Measurements from ENCODE around the gene MAD1L1.

The MAD1L1 gene

DNA sequence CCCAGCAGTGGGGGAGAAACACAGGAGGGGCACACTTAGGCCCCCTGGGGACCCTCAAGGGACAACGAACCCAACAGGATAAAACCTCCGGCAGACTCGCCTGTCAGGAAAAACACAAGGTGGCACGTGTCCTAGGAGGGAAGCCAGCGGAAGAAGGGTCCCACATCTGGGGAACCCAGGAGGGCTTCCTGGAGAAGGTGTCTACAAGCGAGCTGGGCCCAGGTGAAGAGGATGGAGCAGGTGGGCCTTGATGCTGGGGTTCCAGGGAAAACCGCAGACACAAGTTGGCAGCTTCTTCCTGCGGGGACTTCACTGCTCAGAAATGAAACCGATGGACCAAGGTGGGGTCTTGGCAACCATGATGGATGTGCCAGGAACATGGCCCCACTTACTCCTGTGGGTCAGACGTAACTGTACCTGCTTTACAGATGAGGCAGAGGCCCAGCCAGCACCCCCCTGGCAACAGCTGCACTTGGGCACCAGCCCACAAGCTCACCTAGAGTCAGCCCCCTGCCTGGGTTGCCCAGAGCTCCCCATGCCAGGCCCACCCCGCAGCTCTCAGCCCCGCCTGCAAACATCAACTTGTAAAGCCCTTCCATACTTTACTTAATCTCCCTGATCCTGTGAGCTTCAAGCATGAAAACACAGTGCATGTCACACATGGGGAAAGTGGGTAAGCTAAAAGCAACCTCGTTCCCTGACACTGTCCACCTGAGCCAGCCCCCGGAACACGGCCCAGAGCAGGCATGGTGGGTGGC, 337.7 kb downstream of the MAD1L1 start:
- H3K36me3 ChIP-seq: peaks cover 20% of the 10 kb centered on the region
- H3K9me3 ChIP-seq: no peaks in the 10 kb centered on the region
- no peaks in the 10 kb centered on the region for H3K27me3 ChIP-seq
- no peak overlapping the region for H3K27ac ChIP-seq
- no peak overlapping the region for H3K4me3 ChIP-seq (ENCODE audit: low read depth in 1 of 2, low read length in 1 of 2)
- TF ChIP-seq, protein P1, sequence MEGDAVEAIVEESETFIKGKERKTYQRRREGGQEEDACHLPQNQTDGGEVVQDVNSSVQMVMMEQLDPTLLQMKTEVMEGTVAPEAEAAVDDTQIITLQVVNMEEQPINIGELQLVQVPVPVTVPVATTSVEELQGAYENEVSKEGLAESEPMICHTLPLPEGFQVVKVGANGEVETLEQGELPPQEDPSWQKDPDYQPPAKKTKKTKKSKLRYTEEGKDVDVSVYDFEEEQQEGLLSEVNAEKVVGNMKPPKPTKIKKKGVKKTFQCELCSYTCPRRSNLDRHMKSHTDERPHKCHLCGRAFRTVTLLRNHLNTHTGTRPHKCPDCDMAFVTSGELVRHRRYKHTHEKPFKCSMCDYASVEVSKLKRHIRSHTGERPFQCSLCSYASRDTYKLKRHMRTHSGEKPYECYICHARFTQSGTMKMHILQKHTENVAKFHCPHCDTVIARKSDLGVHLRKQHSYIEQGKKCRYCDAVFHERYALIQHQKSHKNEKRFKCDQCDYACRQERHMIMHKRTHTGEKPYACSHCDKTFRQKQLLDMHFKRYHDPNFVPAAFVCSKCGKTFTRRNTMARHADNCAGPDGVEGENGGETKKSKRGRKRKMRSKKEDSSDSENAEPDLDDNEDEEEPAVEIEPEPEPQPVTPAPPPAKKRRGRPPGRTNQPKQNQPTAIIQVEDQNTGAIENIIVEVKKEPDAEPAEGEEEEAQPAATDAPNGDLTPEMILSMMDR (IDR thresholded peaks at IDR 0.05): no peak
- H3K4me1 ChIP-seq (ENCODE audit: control insufficient read depth in 1 of 2, insufficient read depth in 1 of 2, low read depth in 1 of 2, low read length in 1 of 2): no peaks in the 10 kb centered on the region

DNA sequence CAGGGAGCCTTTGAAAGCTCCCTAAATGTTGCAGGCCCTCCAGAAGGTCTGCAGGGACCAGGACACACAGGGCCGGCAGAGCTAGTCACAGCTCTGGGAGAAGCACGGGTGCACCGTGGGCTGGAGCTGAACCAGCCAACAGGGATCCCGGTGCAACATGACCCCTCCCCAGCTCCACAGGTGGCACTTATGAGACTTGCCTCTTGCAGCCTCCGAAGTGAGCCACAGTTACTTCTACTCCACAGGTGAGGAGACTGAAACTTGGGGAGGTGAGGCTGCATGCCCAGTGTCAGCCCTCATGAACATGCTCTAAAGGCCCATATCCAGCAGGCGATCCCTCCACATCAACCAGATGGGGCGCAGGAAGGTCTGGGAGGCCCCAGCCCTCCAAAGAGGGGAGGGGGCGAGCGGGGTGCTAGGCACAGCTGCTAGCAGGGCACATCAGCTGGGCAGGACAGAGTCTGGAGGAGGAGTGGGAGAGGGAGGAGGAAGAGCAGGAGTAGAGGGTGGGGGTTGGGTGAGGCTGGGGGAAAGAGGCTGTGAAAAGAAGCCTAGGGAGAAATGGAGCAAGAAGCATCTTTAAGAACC, 338.3 kb downstream of the MAD1L1 start:
- Histone ChIP-seq H3K27me3 (no peaks in the 10 kb centered on the region), H3K4me1 (ENCODE audit: control insufficient read depth in 1 of 2, insufficient read depth in 1 of 2, low read depth in 1 of 2, low read length in 1 of 2) (no peaks in the 10 kb centered on the region), H3K36me3 (peaks cover 20% of the 10 kb centered on the region), H3K9me3 (no peaks in the 10 kb centered on the region), H3K4me3 (ENCODE audit: low read depth in 1 of 2, low read length in 1 of 2) (no peak overlapping the region), H3K27ac (no peak overlapping the region)
- TF ChIP-seq, protein P1 (IDR thresholded peaks at IDR 0.05): no peak

DNA sequence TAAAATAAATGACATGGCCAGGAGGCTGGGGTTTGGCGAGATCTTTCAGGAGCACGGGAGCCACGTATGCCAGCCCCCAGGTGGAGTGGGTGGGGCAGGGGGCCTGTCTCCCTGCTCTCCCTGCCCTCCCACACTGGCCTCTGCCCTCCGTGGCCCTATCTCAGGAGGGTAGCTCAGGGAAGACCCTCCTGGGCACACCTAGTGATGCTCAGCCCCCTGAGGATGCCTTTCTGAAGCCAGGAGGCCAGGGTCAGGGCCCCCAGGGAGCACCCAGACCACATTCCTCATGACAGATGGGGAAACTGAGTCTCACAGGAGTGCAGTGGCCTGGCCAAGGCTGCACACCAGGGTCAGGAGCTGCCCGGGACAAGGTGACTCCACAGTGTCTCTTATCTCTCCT, 339.3 kb downstream of the MAD1L1 start:
- peaks cover 20% of the 10 kb centered on the region for H3K36me3 ChIP-seq
- no peaks in the 10 kb centered on the region for H3K4me1 ChIP-seq (ENCODE audit: control insufficient read depth in 1 of 2, insufficient read depth in 1 of 2, low read depth in 1 of 2, low read length in 1 of 2)
- no peaks in the 10 kb centered on the region for H3K27me3 ChIP-seq
- H3K27ac ChIP-seq: no peak overlapping the region
- H3K9me3 ChIP-seq: no peaks in the 10 kb centered on the region
- H3K4me3 ChIP-seq (ENCODE audit: low read depth in 1 of 2, low read length in 1 of 2): no peak overlapping the region
- TF ChIP-seq, protein P1 (IDR thresholded peaks at IDR 0.05): no peak

DNA sequence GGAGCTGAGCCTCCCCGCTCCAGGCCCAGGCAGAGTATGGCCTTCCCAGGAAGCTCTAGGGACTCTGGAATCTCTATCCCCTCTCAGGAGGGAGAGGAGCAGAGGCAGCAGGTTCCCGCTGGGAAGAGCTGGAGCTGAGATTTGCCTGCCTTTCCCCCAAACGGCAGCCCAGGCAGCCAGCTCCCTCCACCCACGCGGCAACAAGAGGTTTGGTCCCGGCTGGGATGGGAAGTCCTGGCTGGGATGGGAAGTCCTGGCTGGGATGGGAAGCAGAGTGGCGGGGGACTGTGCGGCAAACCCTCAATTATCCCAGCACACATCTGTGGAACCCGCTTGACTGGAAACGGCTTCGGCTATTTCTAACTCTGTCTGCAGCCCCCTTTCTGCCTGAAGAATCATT, 339.7 kb downstream of the MAD1L1 start:
- H3K27me3 ChIP-seq: no peaks in the 10 kb centered on the region
- no peak overlapping the region for H3K27ac ChIP-seq
- TF ChIP-seq, protein P1 (IDR thresholded peaks at IDR 0.05): no peak
- no peak overlapping the region for H3K4me3 ChIP-seq (ENCODE audit: low read depth in 1 of 2, low read length in 1 of 2)
- H3K9me3 ChIP-seq: no peaks in the 10 kb centered on the region
- H3K4me1 ChIP-seq (ENCODE audit: control insufficient read depth in 1 of 2, insufficient read depth in 1 of 2, low read depth in 1 of 2, low read length in 1 of 2): no peaks in the 10 kb centered on the region
- peaks cover 18% of the 10 kb centered on the region for H3K36me3 ChIP-seq

DNA sequence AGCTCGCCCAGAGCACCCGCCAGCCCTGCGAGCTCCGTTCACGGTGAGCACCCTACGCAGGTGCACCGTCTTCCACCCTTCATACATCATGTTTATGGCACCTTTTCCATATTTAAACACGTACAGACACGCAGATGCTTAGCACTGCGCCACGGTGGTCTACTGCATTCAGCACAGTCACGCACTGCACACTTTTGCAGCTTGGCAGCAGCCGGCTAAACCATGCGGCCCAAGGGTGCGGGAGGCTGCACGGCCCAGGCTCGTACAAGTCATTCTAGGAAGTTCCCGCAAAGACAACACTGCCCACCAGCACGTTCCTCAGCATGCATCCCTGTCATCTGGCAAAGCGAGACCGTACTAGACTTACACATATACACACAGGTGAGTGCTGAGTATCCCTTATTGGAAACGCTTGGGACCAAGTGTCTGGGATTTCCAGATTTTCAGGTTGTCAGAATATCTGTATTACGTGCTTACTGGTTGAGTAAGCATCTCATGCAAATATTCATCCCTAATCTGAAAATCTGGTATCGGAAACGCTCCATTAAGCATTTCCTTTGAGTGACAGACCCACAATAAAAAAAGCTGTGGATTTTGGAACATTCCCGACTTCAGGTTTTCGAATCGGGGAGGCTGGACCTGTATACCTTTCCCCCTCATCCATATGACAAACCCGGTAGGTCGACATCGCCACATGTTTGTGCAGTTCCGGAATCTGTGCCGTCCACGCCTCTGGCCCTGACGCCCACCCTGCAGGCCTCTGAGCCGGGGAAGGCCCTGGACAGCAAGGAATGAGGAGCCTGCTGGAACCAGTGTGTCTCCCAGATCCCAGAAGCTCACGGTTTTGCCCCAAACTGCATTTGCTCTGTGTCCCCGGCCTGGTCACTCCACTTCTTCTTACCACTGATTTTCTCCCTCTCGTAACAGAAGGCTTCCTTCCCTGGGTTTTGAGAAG, 340.5 kb downstream of the MAD1L1 start:
- Histone ChIP-seq H3K36me3 (peaks cover 11% of the 10 kb centered on the region), H3K4me3 (ENCODE audit: low read depth in 1 of 2, low read length in 1 of 2) (no peak overlapping the region), H3K4me1 (ENCODE audit: control insufficient read depth in 1 of 2, insufficient read depth in 1 of 2, low read depth in 1 of 2, low read length in 1 of 2) (no peaks in the 10 kb centered on the region), H3K27ac (no peak overlapping the region), H3K27me3 (no peaks in the 10 kb centered on the region), H3K9me3 (no peaks in the 10 kb centered on the region)
- TF ChIP-seq, protein P1 (IDR thresholded peaks at IDR 0.05): no peak
